ENCODE data around the gene CHST6.

GRCh38 chr16:75461575-75461974 lies 33.7 kb downstream of the CHST6 start:
- TF ChIP-seq CTCF (IDR thresholded peaks at IDR 0.05) (no peak), POLR2A (IDR thresholded peaks at IDR 0.05) (no peak)
